OCI-LY7 (cell line): ENCODE results near the gene ZBTB44. TPM values are rescaled to one million over a fixed set of nuclear protein-coding genes. Genes with fewer than 3 reads are reported as not detected.

ENCODE experiments used
- BruUV-seq: library from RNA; stranded (reverse); fragments of 400-500 nt; replicated peaks from 2 replicates; lab custom pipeline; 2021; lab: Mats Ljungman, UMichigan
- CTCF ChIA-PET: fragments of 300-600 bp; sonication (Branson Sonifier 250); formaldehyde crosslinking; loops from one replicate; lab custom pipeline; 2022; ENCODE audit warnings: antibody characterized with exemption; ENCODE audit not compliant: unreplicated experiment; lab: Charles Lee
- POLR2A ChIA-PET: fragments of 300-600 bp; sonication (Branson Sonifier 250); formaldehyde crosslinking; loops from one replicate; lab custom pipeline; 2022; ENCODE audit warnings: antibody characterized with exemption; lab: Charles Lee
- DNase-seq: peaks from one replicate; pipeline ENCODE4 v3.0.0-alpha.2; 2015; ENCODE audit warnings: low spot score
- H2AFZ ChIP-seq: fragments of 200-600 bp; sonication (generic), shearing (Covaris generic); 2 replicates; pipeline ENCODE4 v1.6.1; 2014; ENCODE audit warnings: mild to moderate bottlenecking, antibody characterized with exemption, low read length, moderate library complexity
- H3K27ac ChIP-seq: fragments of 200-600 bp; sonication (generic); 2 replicates; pipeline ENCODE4 v1.5.1; 2014; ENCODE audit warnings: mixed run types, low read depth, mild to moderate bottlenecking, moderate library complexity, low read length, inconsistent platforms; ENCODE audit not compliant: poor library complexity, severe bottlenecking
- H3K36me3 ChIP-seq: fragments of 200-600 bp; sonication (generic); 2 replicates; pipeline ENCODE4 v1.6.1; 2014; ENCODE audit warnings: mild to moderate bottlenecking, antibody characterized with exemption, low read length, moderate library complexity, mixed read lengths; ENCODE audit not compliant: insufficient read depth
- H3K4me1 ChIP-seq: fragments of 200-600 bp; sonication (generic); 2 replicates; pipeline ENCODE4 v1.5.1; 2014; ENCODE audit warnings: mild to moderate bottlenecking, low read length; ENCODE audit not compliant: insufficient read depth, poor library complexity, severe bottlenecking
- H3K4me2 ChIP-seq: fragments of 200-600 bp; sonication (generic); 2 replicates; pipeline ENCODE4 v1.6.1; 2014; ENCODE audit warnings: mild to moderate bottlenecking, low read length
- H3K4me3 ChIP-seq: fragments of 200-600 bp; sonication (generic); 2 replicates; pipeline ENCODE4 v1.5.1; 2014; ENCODE audit warnings: mild to moderate bottlenecking, low read depth, low read length; ENCODE audit not compliant: poor library complexity, severe bottlenecking
- H3K79me2 ChIP-seq: fragments of 200-600 bp; sonication (generic); 2 replicates; pipeline ENCODE4 v1.6.1; 2016; ENCODE audit warnings: low read depth, mild to moderate bottlenecking, low read length, moderate library complexity, mixed read lengths; ENCODE audit not compliant: insufficient read depth
- H3K9me2 ChIP-seq: fragments of 200-600 bp; sonication (generic); 2 replicates; pipeline ENCODE4 v1.6.1; 2016; ENCODE audit warnings: mild to moderate bottlenecking, low read length, mixed read lengths; ENCODE audit not compliant: insufficient read depth
- H3K9me3 ChIP-seq: fragments of 200-600 bp; sonication (generic); 2 replicates; pipeline ENCODE4 v1.6.1; 2014; ENCODE audit warnings: mild to moderate bottlenecking, mixed run types, low read length, mixed read lengths
- H4K20me1 ChIP-seq: fragments of 200-600 bp; sonication (generic); 2 replicates; pipeline ENCODE4 v1.6.1; 2014; ENCODE audit warnings: mild to moderate bottlenecking, antibody characterized with exemption, low read length, moderate library complexity, mixed read lengths; ENCODE audit not compliant: insufficient read depth
- CTCF ChIP-seq: fragments of 200-600 bp; sonication (generic); conservative IDR thresholded peaks from 2 replicates; pipeline ENCODE4 v1.5.1; 2014; ENCODE audit warnings: mild to moderate bottlenecking, antibody characterized with exemption, low read length, moderate library complexity, mixed read lengths
- EZH2phosphoT487 ChIP-seq: fragments of 200-600 bp; sonication (generic); IDR thresholded peaks from 2 replicates; pipeline ENCODE4 v1.6.1; 2018; ENCODE audit warnings: low read depth, borderline replicate concordance, mild to moderate bottlenecking, mixed run types, antibody characterized with exemption, low read length, moderate library complexity, mixed read lengths
- intact Hi-C: fragments of 100-400 bp; cut with micrococcal nuclease; formaldehyde crosslinking; loops from one replicate; pipeline ENCODE4 v1.10.0; 2022; ENCODE audit not compliant: unreplicated experiment
- total RNA-seq, 2 experiments: library from RNA; depleted of rRNA in 1 of 2; stranded (reverse); fragments of >200 nt in 1 of 2; shearing (Covaris generic) in 1 of 2; gene quantifications; 2 replicates each; pipeline ENCODE4 v1.2.3, GENCODE V29; 2014 to 2022

Gene ZBTB44
- total RNA-seq, 2 experiments from 2014 or later, result 57.4 to 60.2 TPM

- Histone ChIP-seq H3K9me3 (peaks cover 34% of the 10 kb centered on the region; the same call in 1 of the 2 replicates), H3K4me3 (no peak overlapping the region), H2AFZ (no peak overlapping the region), H3K79me2 (peaks cover 99% of the 10 kb centered on the region), H3K27ac (no peak overlapping the region), H3K4me2 (no peak overlapping the region), H3K4me1 (peaks cover 36% of the 10 kb centered on the region), H3K9me2 (no peaks in the 10 kb centered on the region), H3K36me3 (peaks cover 62% of the 10 kb centered on the region), H4K20me1 (peaks cover 13% of the 10 kb centered on the region)
- POLR2A ChIA-PET, result no interaction called here
- TF ChIP-seq CTCF, result no peak
- TF ChIP-seq EZH2phosphoT487, result no peak
- intact Hi-C loops, result no loop called here
- DNase-seq, result no peak
- CTCF ChIA-PET, result no interaction called here
- no TSS peak for BruUV-seq
These were observed 6.7 kb downstream of the ZBTB44 start for GRCh38 chr11:130308059-130308458.

- ChIA-PET POLR2A (interaction anchor here (0.6 to 1.6 kb wide), 3 partner anchors 14 to 49 kb away, joined by 3 to 5 read pairs (median 5); no protein-coding TSS in a partner anchor), CTCF (interaction anchor here (1.0 kb wide), 1 partner anchor 14 kb away, joined by 4 read pairs; no protein-coding TSS in a partner anchor)
- Histone ChIP-seq H3K9me3 (peaks cover 43% of the 10 kb centered on the region; the same call in 1 of the 2 replicates), H2AFZ (no peak overlapping the region), H3K79me2 (peaks cover 99% of the 10 kb centered on the region), H3K4me2 (no peak overlapping the region), H3K36me3 (peaks cover 78% of the 10 kb centered on the region), H3K4me3 (no peak overlapping the region), H3K27ac (no peak overlapping the region), H4K20me1 (no peaks in the 10 kb centered on the region; the same call in 1 of the 2 replicates), H3K4me1 (peaks cover 28% of the 10 kb centered on the region), H3K9me2 (no peaks in the 10 kb centered on the region)
- TF ChIP-seq EZH2phosphoT487 (no peak), CTCF (no peak)
- BruUV-seq, result no TSS peak
- intact Hi-C loops, result no loop called here
- no peak for DNase-seq
These were observed 10.1 kb downstream of the ZBTB44 start for GRCh38 chr11:130304651-130305050.

DNA sequence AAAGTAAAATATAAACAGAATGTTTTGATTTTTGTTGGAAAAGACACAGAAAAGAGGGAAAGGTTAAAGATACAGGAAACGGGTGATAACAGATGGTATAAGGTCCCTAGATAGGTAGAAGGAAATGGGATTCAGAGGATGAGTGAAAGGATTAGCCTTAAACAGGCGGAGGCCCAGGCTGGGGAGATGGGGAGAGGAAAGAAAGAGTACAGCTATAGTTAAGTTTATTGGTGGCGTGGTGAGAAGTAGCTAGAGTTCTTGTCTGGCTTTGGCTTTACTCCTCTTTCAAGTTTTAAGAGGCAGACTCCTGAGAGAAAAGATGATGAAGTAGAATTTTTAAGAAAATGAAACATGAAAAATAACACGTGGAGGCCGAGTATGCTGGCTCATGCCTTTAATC lies 13.7 kb downstream of the ZBTB44 start:
- H3K9me3 ChIP-seq, result peaks cover 36% of the 10 kb centered on the region; the same call in 1 of the 2 replicates
- no peak for DNase-seq
- no peak for TF ChIP-seq CTCF
- no peak for TF ChIP-seq EZH2phosphoT487
- H2AFZ ChIP-seq, result no peak overlapping the region
- intact Hi-C loops, result no loop called here
- H4K20me1 ChIP-seq, result peaks cover 4% of the 10 kb centered on the region; the same call in 1 of the 2 replicates
- peak overlapping the region; percentile 10 for H3K4me3 ChIP-seq
- ChIA-PET CTCF (interaction anchor here (1.2 kb wide), 1 partner anchor 12 kb away, joined by 3 read pairs; no protein-coding TSS in a partner anchor), POLR2A (interaction anchor here (0.6 to 1.7 kb wide), 6 partner anchors 8 to 18 kb away, joined by 3 to 14 read pairs (median 4); no protein-coding TSS in a partner anchor)
- H3K36me3 ChIP-seq, result peaks cover 62% of the 10 kb centered on the region
- no TSS peak for BruUV-seq
- no peaks in the 10 kb centered on the region for H3K9me2 ChIP-seq
- peak overlapping the region; percentile 58 for H3K27ac ChIP-seq
- peaks cover 100% of the 10 kb centered on the region for H3K79me2 ChIP-seq
- peak overlapping the region; percentile 54 for H3K4me2 ChIP-seq
- peaks cover 26% of the 10 kb centered on the region for H3K4me1 ChIP-seq
